GM03348 (cell line): Measurements from ENCODE around the gene PCYOX1L.
"Not testable (repeated sequence)": the region's sequence is repeated elsewhere in the genome, so short reads cannot be mapped to it uniquely, and the experiment has no call there.

Experiments used
- DNase-seq: peaks from one replicate; pipeline ENCODE4 v3.0.0; 2012; ENCODE audit warnings: low spot score

PCYOX1L gene

GRCh38 chr5:149388498-149389190 lies 30.8 kb downstream of the PCYOX1L start:
- no peak for DNase-seq

GRCh38 chr5:149389552-149390495 lies 32.0 kb downstream of the PCYOX1L start:
- DNase-seq = no peak

- not testable (repeated sequence) for DNase-seq
Measured at GRCh38 chr5:149391076-149391475, 33.2 kb downstream of the PCYOX1L start.

GRCh38 chr5:149391524-149391923 lies 33.7 kb downstream of the PCYOX1L start:
- no peak for DNase-seq

- DNase-seq = no peak
Measured at GRCh38 chr5:149392718-149393117, 34.9 kb downstream of the PCYOX1L start.

GRCh38 chr5:149394996-149395395 lies 37.1 kb downstream of the PCYOX1L start:
- not testable (repeated sequence) for DNase-seq

- DNase-seq = peak; percentile 81
Measured at GRCh38 chr5:149397530-149397929, 39.7 kb downstream of the PCYOX1L start.

GRCh38 chr5:149398747-149399266 lies 41.0 kb downstream of the PCYOX1L start:
- DNase-seq = not testable (repeated sequence)

- DNase-seq = no peak
Measured at GRCh38 chr5:149399775-149400174, 41.9 kb downstream of the PCYOX1L start.

GRCh38 chr5:149400304-149400703 lies 42.5 kb downstream of the PCYOX1L start:
- no peak for DNase-seq

GRCh38 chr5:149401051-149401450 lies 43.2 kb downstream of the PCYOX1L start:
- DNase-seq = no peak

- no peak for DNase-seq
Measured at GRCh38 chr5:149402291-149402690, 44.4 kb downstream of the PCYOX1L start.

GRCh38 chr5:149403923-149404745 lies 46.3 kb downstream of the PCYOX1L start:
- DNase-seq = peak; percentile 81

- peak; percentile 59 for DNase-seq
Measured at GRCh38 chr5:149404746-149405549, 47.1 kb downstream of the PCYOX1L start.

GRCh38 chr5:149405550-149406202 lies 47.8 kb downstream of the PCYOX1L start:
- DNase-seq = no peak

- DNase-seq = peak; percentile 98
Measured at GRCh38 chr5:149406203-149406978, 48.5 kb downstream of the PCYOX1L start.

- no peak for DNase-seq
Measured at GRCh38 chr5:149406979-149407306, 49.1 kb downstream of the PCYOX1L start.

- DNase-seq = peak; percentile 55
Measured at GRCh38 chr5:149407323-149408251, 49.7 kb downstream of the PCYOX1L start.
